ENCODE results near the gene TP53BP2.

DNA sequence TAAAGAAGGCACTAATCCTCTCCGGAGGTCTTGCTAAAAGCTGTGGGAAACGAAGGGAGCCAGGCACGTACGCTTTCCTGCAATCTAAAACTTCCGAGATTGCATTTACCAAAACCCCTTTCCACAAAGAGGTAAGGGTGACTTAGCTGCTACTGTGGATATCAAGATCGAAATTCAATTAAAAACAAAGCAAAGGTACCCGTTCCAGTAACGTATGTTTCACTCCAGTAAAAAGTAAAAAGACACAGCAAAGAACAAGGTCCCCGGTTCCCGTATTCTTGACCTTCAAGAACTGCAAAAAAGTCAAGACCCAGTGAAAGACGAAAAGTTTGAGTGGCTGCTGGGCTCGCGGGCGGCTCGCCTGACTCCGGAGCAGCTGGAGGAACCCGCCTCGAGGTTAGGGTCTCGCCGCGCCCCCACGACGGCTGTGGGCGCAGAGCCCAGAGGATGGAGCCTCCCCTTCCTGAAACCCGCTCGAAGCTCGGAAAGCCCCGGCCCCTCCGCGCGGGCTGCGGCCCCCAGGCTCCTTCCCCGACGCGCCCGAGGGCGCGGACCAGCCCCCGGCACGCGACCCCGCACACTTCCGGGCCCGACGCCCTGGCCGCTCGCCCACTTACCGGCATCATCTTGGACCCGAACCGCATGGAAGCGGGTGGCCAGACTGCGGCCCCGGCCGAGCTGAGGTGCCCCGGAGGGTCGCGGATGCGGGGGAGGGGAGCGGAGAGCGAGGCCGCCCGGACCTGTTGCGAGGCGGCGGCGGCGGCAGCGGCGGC is 524 bp downstream of the TP53BP2 start:
- peak in 1 of 2 donors; percentile 20 for TF ChIP-seq POLR2AphosphoS5 (IDR thresholded peaks at IDR 0.05)
- TF ChIP-seq POLR2A (IDR thresholded peaks at IDR 0.05) = peak in 1 of 4 donors; percentile 59
- no peak for TF ChIP-seq CTCF (IDR thresholded peaks at IDR 0.05)
